Tibial nerve (tissue), 4 donors: ENCODE results near the gene PTPN2. TPM values are rescaled to one million over a fixed set of nuclear protein-coding genes. Genes with fewer than 3 reads are reported as not detected.

ENCODE experiments used
- DNase-seq, 2 donors: peaks; one replicate each; pipeline ENCODE4 v3.0.0-alpha.2; 2019; ENCODE audit warnings: low spot score in 2 of 2
- H3K27ac ChIP-seq, 4 donors: fragments of 200-600 bp; sonication (generic) in 3 of 4; one replicate each; pipeline ENCODE4 v1.5.1; 2017 to 2019; ENCODE audit warnings: mild to moderate bottlenecking in 1 of 4
- H3K27me3 ChIP-seq, 2 donors: fragments of 200-600 bp; sonication (generic) in 1 of 2; one replicate each; pipeline versions ENCODE4 v1.5.1 to v1.6.0; 2017 to 2019
- H3K36me3 ChIP-seq, 3 donors: fragments of 200-600 bp; sonication (generic); one replicate each; pipeline ENCODE4 v1.5.1; 2018 to 2019
- H3K4me1 ChIP-seq, 4 donors: fragments of 200-600 bp; sonication (generic) in 3 of 4; one replicate each; pipeline ENCODE4 v1.5.1; 2017 to 2019
- H3K4me3 ChIP-seq, 4 donors: fragments of 200-600 bp; sonication (generic) in 3 of 4; one replicate each; pipeline ENCODE4 v1.5.1; 2017 to 2019; ENCODE audit warnings: mild to moderate bottlenecking in 1 of 4, moderate library complexity in 1 of 4
- H3K9me3 ChIP-seq, 4 donors: fragments of 200-600 bp; sonication (generic) in 3 of 4; one replicate each; pipeline ENCODE4 v1.5.1; 2017 to 2019
- CTCF ChIP-seq, 5 experiments: fragments of 200-600 bp in 3 of 5; fragments of 450-650 bp in 2 of 5; sonication (generic) in 3 of 5; IDR thresholded peaks; one replicate each; pipeline ENCODE4 v1.5.1; 2016 to 2019; ENCODE audit warnings: antibody characterized with exemption in 5 of 5, mild to moderate bottlenecking in 3 of 5, moderate library complexity in 2 of 5
- EP300 ChIP-seq, 2 donors: sonication (generic); formaldehyde crosslinking; IDR thresholded peaks; one replicate each; pipeline ENCODE4 v1.6.1; 2017; ENCODE audit warnings: antibody characterized with exemption in 2 of 2, mild to moderate bottlenecking in 1 of 2
- POLR2A ChIP-seq, 2 donors: fragments of 450-650 bp; IDR thresholded peaks; one replicate each; pipeline ENCODE4 v1.6.1; 2017; ENCODE audit warnings: antibody characterized with exemption in 2 of 2, mild to moderate bottlenecking in 2 of 2, moderate library complexity in 2 of 2
- WGBS, 2 donors: methylation state at CpG; one replicate each; pipeline ENCODE4 v1.1.5; 2018; 5-methylcytosine and 5-hydroxymethylcytosine counted together
- total RNA-seq, 4 donors: library from RNA; depleted of rRNA; stranded (reverse); fragments of >200 nt; gene quantifications; one replicate each; pipeline ENCODE4 v1.1.0, GENCODE V29; 2016

The PTPN2 gene
- total RNA-seq: 10 to 100 TPM; 12.9 to 50.5 (median 30.7) TPM

GRCh38 chr18:12883684-12884405 is at the start of gene PTPN2:
Gene PTPN2 (minus strand): TSS chr18:12884237. CDS start chr18:12884141, 96 bp downstream.
- Histone ChIP-seq H3K9me3 (no peaks in the 10 kb centered on the region), H3K4me3 (peak within 1 kb of the TSS; percentile 87 to 92 (median 90)), H3K4me1 (peaks cover 0 to 33% (median 20%) of the 10 kb centered on the region in 4 donors), H3K36me3 (no peaks in the 10 kb centered on the region), H3K27me3 (no peaks in the 10 kb centered on the region), H3K27ac (peak within 1 kb of the TSS; percentile 96 to 100 (median 98))
- DNase-seq: peak; percentile 81 to 83
- TF ChIP-seq POLR2A (IDR thresholded peaks at IDR 0.05): peak; percentile 86 to 91
- peak; percentile 54 to 98 for TF ChIP-seq EP300 (IDR thresholded peaks at IDR 0.05)
- peak in 1 of 5 experiments; percentile 36 for TF ChIP-seq CTCF (IDR thresholded peaks at IDR 0.05)
- 0 to 1% methylated on average over 63 to 85 of the region's 97 CpGs for WGBS, 2 donors

- H3K27ac ChIP-seq: no peak overlapping the region
- H3K36me3 ChIP-seq: no peaks in the 10 kb centered on the region
- no peaks in the 10 kb centered on the region for H3K27me3 ChIP-seq
- DNase-seq: no peak
- TF ChIP-seq POLR2A (IDR thresholded peaks at IDR 0.05) (no peak), CTCF (IDR thresholded peaks at IDR 0.05) (no peak), EP300 (IDR thresholded peaks at IDR 0.05) (no peak)
- no peak overlapping the region for H3K4me3 ChIP-seq
- no peaks in the 10 kb centered on the region for H3K9me3 ChIP-seq
- peaks cover 0 to 8% (median 0%) of the 10 kb centered on the region in 4 donors for H3K4me1 ChIP-seq
These were observed 49.3 kb upstream of the PTPN2 start for GRCh38 chr18:12933327-12933726.

GRCh38 chr18:12930908-12931307 is 46.9 kb upstream of the PTPN2 start:
- Histone ChIP-seq H3K9me3 (no peaks in the 10 kb centered on the region), H3K4me1 (peaks cover 0 to 8% (median 0%) of the 10 kb centered on the region in 4 donors), H3K4me3 (no peak overlapping the region), H3K27ac (no peak overlapping the region), H3K36me3 (no peaks in the 10 kb centered on the region), H3K27me3 (no peaks in the 10 kb centered on the region)
- WGBS, 2 donors: 53% methylated on average over 3 of the region's 3 CpGs
- TF ChIP-seq POLR2A (IDR thresholded peaks at IDR 0.05): no peak
- TF ChIP-seq EP300 (IDR thresholded peaks at IDR 0.05): no peak
- TF ChIP-seq CTCF (IDR thresholded peaks at IDR 0.05): no peak
- DNase-seq: no peak

- Histone ChIP-seq H3K27ac (no peak overlapping the region), H3K4me3 (no peak overlapping the region), H3K9me3 (no peaks in the 10 kb centered on the region), H3K36me3 (no peaks in the 10 kb centered on the region), H3K27me3 (no peaks in the 10 kb centered on the region), H3K4me1 (peaks cover 0 to 8% (median 0%) of the 10 kb centered on the region in 4 donors)
- 47 to 64% methylated on average over 3 of the region's 3 CpGs for WGBS, 2 donors
- DNase-seq: no peak
- no peak for TF ChIP-seq POLR2A (IDR thresholded peaks at IDR 0.05)
- TF ChIP-seq CTCF (IDR thresholded peaks at IDR 0.05): no peak
- TF ChIP-seq EP300 (IDR thresholded peaks at IDR 0.05): no peak
These were observed 46.3 kb upstream of the PTPN2 start for GRCh38 chr18:12930376-12930775.

- no peaks in the 10 kb centered on the region for H3K27me3 ChIP-seq
- TF ChIP-seq CTCF (IDR thresholded peaks at IDR 0.05): no peak
- TF ChIP-seq POLR2A (IDR thresholded peaks at IDR 0.05): no peak
- no peak for TF ChIP-seq EP300 (IDR thresholded peaks at IDR 0.05)
- no peaks in the 10 kb centered on the region for H3K9me3 ChIP-seq
- no peak for DNase-seq
- H3K4me3 ChIP-seq: no peak overlapping the region
- no peaks in the 10 kb centered on the region for H3K36me3 ChIP-seq
- 78 to 83% methylated on average over 5 of the region's 5 CpGs for WGBS, 2 donors
- H3K27ac ChIP-seq: no peak overlapping the region
- H3K4me1 ChIP-seq: peaks cover 0 to 5% (median 0%) of the 10 kb centered on the region in 4 donors
These were observed 45.5 kb upstream of the PTPN2 start for GRCh38 chr18:12929477-12930083.
